Measurements from ENCODE around the gene DNAH17. TPM values are rescaled to one million over a fixed set of nuclear protein-coding genes. Genes with fewer than 3 reads are reported as not detected.

The DNAH17 gene
- total and polyA plus RNA-seq, 2 of the 8 experiments (the other 6 are each of a cell fraction or from before 2014, with no cell fraction given): 0.14 to 0.67 TPM

DNA sequence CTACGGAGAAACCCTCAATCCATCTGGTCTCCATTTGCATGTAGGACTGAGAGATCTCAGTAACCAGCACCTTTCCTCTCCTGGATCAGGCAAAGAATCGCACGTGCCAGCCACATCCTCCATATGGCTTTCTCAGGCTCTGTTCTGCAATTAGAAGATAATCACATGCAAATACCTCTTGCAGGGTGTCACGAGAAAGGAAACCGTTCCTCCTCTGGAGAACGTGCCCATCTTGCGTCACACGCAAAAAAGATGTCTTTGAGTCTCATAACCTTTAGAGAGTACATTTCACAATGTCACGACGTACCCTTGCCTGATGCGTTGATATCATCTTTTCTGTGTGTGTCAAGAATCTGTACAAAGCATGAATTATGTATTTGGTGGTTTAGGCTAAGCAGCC is 36.2 kb upstream of the DNAH17 start:
- Histone ChIP-seq H3K27me3 (replicated peaks in 1 of 4; ENCODE audit: control insufficient read depth in 3 of 4, extremely low read depth in 1 of 4, insufficient read depth in 3 of 4, low read length in 3 of 4) (peaks cover 0 to 10% (median 8%) of the 10 kb centered on the region in 4 experiments; a peak in 5 of 7 replicates), H2BK12ac (ENCODE audit: low read depth, low read length) (no peak overlapping the region), H4K5ac (ENCODE audit: insufficient read length, low read depth, low read length) (no peak overlapping the region), H2BK5ac (ENCODE audit: low read depth, low read length) (no peak overlapping the region), H3K4me3 (ENCODE audit: extremely low read depth in 1 of 4, insufficient read depth in 2 of 4, low read depth in 3 of 4, low read length in 4 of 4) (no peak overlapping the region), H3K27ac (ENCODE audit: low read depth, low read length) (no peak overlapping the region), H4K20me1 (replicated peaks in 1 of 2; ENCODE audit: control insufficient read depth in 1 of 2, insufficient read depth in 2 of 2, low read length in 2 of 2) (no peaks in the 10 kb centered on the region), H2BK15ac (ENCODE audit: low read length) (no peak overlapping the region), H3K79me2 (ENCODE audit: control insufficient read depth in 1 of 2, insufficient read depth in 2 of 2, low read length in 2 of 2) (no peaks in the 10 kb centered on the region), H4K91ac (replicated peaks; ENCODE audit: insufficient read length, low read length) (no peak overlapping the region), H3K23ac (ENCODE audit: insufficient read length) (no peak overlapping the region), H3K18ac (ENCODE audit: extremely low read depth, low read length) (no peak overlapping the region), H3K9me3 (ENCODE audit: insufficient read depth in 2 of 2, low read depth in 1 of 2, low read length in 1 of 2) (peaks cover 0 to 2% of the 10 kb centered on the region in 2 experiments; a peak in 1 of 4 replicates), H3K36me3 (ENCODE audit: control insufficient read depth in 2 of 4, insufficient read depth in 4 of 4, low read length in 3 of 4) (no peaks in the 10 kb centered on the region), H3K9ac (replicated peaks in 1 of 4; ENCODE audit: extremely low read depth in 1 of 4, low read depth in 3 of 4, low read length in 3 of 4) (no peak overlapping the region), H2BK20ac (ENCODE audit: low read length) (no peak overlapping the region), H3K23me2 (ENCODE audit: low read depth, low read length) (no peaks in the 10 kb centered on the region), H3K14ac (ENCODE audit: insufficient read length) (no peak overlapping the region), H3K56ac (replicated peaks; ENCODE audit: insufficient read length, low read depth, low read length) (no peak overlapping the region), H3K4me2 (ENCODE audit: insufficient read depth in 1 of 2, low read depth in 2 of 2, low read length in 2 of 2) (no peak overlapping the region), H2AFZ (ENCODE audit: low read length) (no peak overlapping the region), H3K4me1 (replicated peaks in 1 of 4; ENCODE audit: control insufficient read depth in 3 of 4, insufficient read depth in 4 of 4, low read length in 3 of 4) (peaks cover 0 to 6% (median 0%) of the 10 kb centered on the region in 4 experiments; a peak in 2 of 7 replicates), H4K8ac (ENCODE audit: extremely low read depth, insufficient read depth, low read length) (no peak overlapping the region), H2BK120ac (replicated peaks; ENCODE audit: low read depth, low read length) (no peak overlapping the region), H3K4ac (replicated peaks; ENCODE audit: insufficient read length, low read depth, low read length) (no peak overlapping the region), H2AK5ac (ENCODE audit: low read depth, low read length) (no peak overlapping the region), H3K79me1 (ENCODE audit: low read depth, low read length) (no peaks in the 10 kb centered on the region)
- no peak for DNase-seq (ENCODE audit: low read depth in 1 of 2, low spot score in 2 of 2)
- POLR2A ChIA-PET (ENCODE audit: partially characterized antibody): no interaction called here
- CTCF ChIA-PET (ENCODE audit: partially characterized antibody): interaction anchor here (1.1 to 4.0 kb wide), 2 partner anchors 13 to 95 kb away, joined by 3 to 12 read pairs; no protein-coding TSS in a partner anchor
- no peak for FAIRE-seq
- 99% methylated on average over 11 of the region's 11 CpGs; no CpG with 5 or more reads in 1 of the 2 experiments for WGBS, 2 experiments (ENCODE audit: extremely low coverage in 1 of 2, insufficient coverage in 1 of 2, insufficient read length in 1 of 2, insufficient replicate concordance in 2 of 2, low coverage in 1 of 2, low lambda C conversion rate in 2 of 2, missing lambda C conversion rate in 1 of 2)
- TF ChIP-seq CREB1 (IDR thresholded peaks at IDR 0.05): no peak
